Epithelial cell of proximal tubule (primary cell): Measurements from ENCODE around the gene TRPC5OS. TPM values are rescaled to one million over a fixed set of nuclear protein-coding genes. Genes with fewer than 3 reads are reported as not detected.
A peak's percentile ranks its signal among the peaks of the same experiment; 100 is the strongest.

Experiments used
- DNase-seq: peaks from one replicate; pipeline ENCODE4 v3.0.0-alpha.2; 2011; ENCODE audit warnings: low read depth
- H3K4me3 ChIP-seq: 2 replicates; pipeline ENCODE4 v1.5.1; 2011; ENCODE audit warnings: low read depth, mild to moderate bottlenecking, low read length
- CTCF ChIP-seq: conservative IDR thresholded peaks from 2 replicates; pipeline ENCODE4 v1.5.1; 2012; ENCODE audit warnings: low read depth, mild to moderate bottlenecking, low read length
- total RNA-seq: library from RNA; depleted of rRNA; stranded (reverse); fragments of >200 nt; gene quantifications from 2 replicates; pipeline ENCODE4 v1.2.3, GENCODE V29; 2015

The TRPC5OS gene
- total RNA-seq, 1 donor from 2014 or later: not detected

- no peak for DNase-seq
- H3K4me3 ChIP-seq: no peak overlapping the region
- no peak for TF ChIP-seq CTCF
Observed at GRCh38 chrX:111850975-111851374, 25.0 kb upstream of the TRPC5OS start.

DNA sequence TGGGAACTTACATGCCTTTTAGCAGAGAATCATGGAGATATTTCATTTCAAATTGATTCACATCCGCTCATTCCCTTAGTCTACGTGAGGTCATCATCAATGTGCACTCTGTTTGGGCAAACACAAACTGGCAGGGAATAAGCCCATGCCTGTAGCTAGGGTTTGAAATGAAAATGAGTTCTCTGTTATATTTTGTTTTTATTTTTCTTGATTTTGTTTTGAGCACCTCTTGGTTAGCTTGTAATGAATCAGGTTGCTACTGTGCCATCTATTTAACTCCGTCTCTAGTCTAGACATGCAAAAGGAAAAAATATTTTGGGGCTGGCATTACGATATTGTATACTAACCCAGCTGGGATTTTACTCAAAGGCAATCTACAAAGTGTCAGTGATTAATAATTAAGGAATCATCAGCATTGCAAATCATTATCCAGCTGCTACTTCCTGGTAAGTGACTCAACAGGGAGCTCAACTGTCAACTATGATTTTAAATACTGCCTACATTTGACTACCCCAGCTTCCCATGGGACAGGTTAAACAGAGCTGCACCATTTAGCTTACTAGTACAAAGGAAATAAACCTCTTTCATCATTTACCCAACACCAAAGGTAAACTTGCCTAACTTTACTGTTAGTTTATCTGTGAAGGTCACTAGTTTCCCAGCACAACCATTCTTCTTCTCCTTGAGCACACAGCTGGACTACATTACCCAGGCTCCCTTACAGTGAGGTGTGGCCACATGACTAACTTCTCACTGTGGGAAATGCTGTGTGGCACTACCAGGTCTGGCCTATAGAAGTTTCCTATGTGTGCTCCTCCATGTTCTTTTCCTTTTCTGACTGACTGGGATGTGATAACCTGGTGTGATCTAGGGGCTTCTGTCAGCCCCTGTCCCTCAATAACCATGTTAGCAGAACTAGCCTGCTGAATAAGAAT lies 21.2 kb upstream of the TRPC5OS start:
- H3K4me3 ChIP-seq: peak overlapping the region; percentile 8
- peak; percentile 62 for DNase-seq
- TF ChIP-seq CTCF: peak; percentile 24

DNA sequence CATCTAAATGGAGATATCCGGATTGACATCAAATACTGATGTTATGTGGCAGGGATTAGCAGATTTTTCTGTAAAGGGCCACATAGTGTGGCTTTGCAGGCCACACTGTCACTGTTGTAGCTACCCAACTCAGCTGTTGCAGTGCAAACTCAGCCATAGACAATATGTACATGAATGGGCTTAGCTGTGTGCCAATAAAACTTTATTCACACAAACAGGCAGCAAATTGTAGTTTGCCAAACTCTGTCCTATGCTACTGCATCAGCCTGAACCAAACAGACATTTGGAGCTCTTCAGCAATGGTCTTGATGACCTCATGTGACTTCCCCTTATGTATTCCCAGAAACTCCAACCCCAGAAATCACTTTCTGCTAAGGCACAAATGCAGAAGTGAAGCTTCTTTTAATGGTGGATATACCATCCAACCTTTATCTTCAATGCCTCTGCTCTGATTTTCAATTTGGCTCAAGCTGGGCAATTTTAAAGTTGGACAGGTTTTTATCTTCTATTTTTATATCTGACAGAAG lies 18.4 kb upstream of the TRPC5OS start:
- no peak overlapping the region for H3K4me3 ChIP-seq
- no peak for TF ChIP-seq CTCF
- DNase-seq: no peak

- no peak for TF ChIP-seq CTCF
- DNase-seq: no peak
- no peak overlapping the region for H3K4me3 ChIP-seq
Observed at GRCh38 chrX:111861605-111862004, 14.4 kb upstream of the TRPC5OS start.

- DNase-seq: no peak
Observed at GRCh38 chrX:111867236-111867635, 8.7 kb upstream of the TRPC5OS start.

More at GRCh38 chrX:111867236-111867635, 8.7 kb upstream of the TRPC5OS start:
- no peak for TF ChIP-seq CTCF
- H3K4me3 ChIP-seq: no peak overlapping the region
